SKM-1 treated with dmso at 0.1 percent for 144 hours (cell line): ENCODE data around the gene ALKBH2.
"Not testable (repeated sequence)": the region's sequence is repeated elsewhere in the genome, so short reads cannot be mapped to it uniquely, and the experiment has no call there.

Source experiments
- DNase-seq: peaks from one replicate; lab custom pipeline; 2025; ENCODE audit not compliant: unreplicated experiment; lab: John Stamatoyannopoulos, UW

ALKBH2 gene

DNA sequence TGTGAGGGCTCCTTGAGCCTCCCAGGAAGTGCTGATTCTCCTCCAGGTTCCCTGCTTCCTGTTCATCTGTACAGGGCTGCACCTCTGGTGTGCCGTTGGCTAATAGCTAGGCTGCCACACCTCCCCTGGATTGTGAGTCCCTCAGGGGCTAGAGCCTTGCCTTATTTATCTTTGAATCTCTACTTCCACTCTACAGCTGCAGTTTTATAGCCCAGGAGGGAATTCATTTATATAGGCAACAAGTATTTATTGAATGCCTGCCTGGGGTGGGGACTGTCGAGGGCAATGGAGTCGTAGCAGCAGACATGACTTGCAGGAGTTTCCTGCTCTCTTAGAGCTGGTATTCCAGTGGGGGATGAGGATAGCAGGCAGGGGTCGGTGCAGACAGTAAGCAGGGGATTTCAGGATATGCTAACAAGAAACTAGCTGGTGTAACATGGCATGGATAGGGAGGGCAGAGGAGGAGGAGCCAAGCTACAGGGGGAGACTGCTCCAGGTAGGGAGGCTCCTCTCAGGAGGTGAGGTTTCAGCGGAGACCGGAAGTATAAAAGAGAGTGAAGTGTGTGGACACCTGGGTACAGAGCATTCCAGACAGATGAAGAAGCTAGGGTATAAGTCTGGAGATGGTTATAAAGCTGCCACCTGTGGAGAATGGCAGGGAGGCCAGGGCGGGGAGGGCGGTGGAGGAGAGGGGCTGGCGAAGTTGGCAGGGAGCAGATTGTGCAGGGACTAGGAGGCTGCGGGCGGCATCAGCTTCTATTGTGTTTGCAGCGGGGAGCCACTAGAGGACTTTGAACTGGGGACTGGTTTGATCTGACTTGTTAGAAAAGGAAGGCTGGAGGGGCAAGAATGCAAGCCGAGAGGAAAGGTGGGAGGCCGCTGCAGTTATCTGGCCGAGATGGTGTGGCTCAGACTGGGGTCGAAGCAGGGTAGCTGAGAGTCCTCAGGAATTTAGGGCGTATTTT is 23.7 kb downstream of the ALKBH2 start:
- no peak for DNase-seq

GRCh38 chr12:109065853-109066193 is 27.4 kb downstream of the ALKBH2 start:
- DNase-seq, result no peak

GRCh38 chr12:109065154-109065852 is 28.0 kb downstream of the ALKBH2 start:
- no peak for DNase-seq

DNA sequence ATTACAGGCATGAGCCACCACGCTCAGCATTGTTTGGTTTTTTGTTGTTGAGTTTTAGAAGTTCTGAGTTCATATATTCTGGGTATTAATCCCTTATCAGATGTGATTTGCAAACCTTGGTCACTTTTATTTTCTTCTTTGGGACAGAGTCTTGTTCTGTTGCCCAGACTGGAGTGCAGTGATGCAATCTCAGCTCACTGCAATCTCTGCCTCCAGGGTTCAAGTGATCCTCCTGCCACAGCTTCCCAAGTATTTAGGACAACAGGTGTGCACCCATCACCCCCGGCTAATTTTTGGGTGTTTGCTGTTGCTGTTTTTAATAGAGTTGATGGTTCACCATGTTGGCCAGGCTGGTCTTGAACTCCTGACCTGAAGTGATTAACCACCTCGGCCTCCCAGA is 29.1 kb downstream of the ALKBH2 start:
- DNase-seq, result no peak

GRCh38 chr12:109058773-109059172 is 34.5 kb downstream of the ALKBH2 start:
- no peak for DNase-seq

DNA sequence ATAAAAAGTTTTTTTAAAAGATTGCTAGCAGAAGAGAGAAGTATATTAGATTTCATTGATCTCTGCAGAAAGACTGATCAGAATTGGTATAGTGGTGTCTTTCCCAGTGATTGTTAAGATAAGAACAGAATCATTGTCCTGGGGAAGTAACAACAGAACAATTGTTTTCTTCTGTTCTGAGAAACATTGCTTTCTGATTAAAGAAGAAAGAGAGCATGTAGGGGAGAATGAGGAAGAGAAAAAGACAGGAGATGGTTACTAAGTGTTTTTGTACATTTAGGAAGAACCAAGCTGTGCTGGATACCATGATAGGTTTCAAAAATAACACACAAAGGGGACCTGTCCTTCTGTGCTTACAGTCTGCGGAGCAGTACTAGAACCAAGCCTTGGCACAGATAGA is 35.9 kb downstream of the ALKBH2 start:
- DNase-seq, result no peak

- no peak for DNase-seq
These were observed 36.4 kb downstream of the ALKBH2 start for GRCh38 chr12:109056891-109057290.

DNA sequence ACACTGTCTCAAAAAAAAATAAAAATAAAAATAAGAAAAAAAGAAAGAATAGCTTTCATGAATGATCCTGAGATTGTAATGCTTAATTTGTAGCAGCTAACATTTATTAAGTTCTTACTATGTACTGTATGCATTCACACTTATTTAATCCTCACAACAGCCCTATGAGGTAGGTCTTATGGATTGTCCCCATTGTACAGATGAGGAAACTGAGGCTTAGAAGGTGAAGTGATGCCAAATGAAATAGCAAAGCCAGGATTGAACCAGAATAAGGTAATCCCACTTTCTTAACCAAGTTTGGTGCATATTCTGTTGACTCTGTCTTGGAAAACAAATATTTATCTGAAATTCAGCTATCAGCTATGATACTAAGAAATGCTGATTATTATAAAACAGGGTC is 38.8 kb downstream of the ALKBH2 start:
- no peak for DNase-seq

DNA sequence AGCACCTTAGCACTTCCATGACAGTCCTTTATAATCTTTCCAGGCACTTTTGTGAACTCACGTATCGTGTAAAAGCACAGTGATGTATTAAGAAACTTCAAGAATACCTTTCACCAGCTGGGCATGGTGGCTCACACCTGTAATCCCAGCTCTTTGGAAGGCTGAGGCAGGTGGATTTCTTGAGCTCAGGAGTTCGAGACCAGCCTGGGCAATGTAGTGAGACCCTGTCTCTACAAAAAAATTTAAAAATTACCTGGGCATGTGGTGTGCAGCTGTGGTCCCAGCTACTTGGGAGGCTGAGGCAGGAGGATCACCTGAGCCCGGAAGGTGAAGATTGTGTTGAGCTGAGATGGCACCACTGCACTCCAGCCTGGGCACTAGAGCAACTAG is 39.2 kb downstream of the ALKBH2 start:
- not testable (repeated sequence) for DNase-seq

DNA sequence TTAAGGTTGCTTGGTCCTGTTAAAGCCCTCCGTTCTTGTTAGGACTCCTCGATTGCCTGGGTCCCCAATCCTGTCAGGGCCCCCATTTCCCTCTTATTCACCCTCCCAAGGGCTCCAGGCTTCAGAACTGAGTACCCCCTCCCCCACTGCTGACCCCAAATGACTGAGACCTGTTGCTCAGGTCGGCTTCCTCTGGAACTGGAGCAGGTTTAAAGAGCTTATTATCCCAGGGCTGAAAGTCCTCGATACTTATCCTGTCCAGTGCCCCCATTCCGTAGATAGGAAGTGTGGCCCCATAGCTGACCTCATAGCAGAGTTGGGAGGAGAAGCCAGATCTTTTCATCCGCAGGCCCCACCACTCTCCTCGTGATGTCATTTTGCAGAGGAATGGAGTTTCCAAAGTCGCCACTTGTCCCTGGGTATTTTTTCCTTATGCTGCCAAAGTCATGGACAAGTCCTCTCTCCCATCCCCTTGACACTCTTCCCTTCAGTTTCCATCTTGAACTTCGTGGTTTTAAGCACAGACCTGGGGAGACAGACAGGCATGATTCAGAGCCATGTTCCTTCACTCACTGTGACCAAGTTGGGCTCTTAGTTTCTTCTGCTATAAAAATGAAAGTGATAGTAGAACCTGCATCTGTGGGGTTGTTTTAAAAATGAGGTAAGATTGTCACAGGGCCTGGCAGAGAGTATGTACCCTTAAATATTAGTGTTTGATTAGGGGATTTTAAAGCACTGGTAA is 39.7 kb downstream of the ALKBH2 start:
- DNase-seq, result no peak

DNA sequence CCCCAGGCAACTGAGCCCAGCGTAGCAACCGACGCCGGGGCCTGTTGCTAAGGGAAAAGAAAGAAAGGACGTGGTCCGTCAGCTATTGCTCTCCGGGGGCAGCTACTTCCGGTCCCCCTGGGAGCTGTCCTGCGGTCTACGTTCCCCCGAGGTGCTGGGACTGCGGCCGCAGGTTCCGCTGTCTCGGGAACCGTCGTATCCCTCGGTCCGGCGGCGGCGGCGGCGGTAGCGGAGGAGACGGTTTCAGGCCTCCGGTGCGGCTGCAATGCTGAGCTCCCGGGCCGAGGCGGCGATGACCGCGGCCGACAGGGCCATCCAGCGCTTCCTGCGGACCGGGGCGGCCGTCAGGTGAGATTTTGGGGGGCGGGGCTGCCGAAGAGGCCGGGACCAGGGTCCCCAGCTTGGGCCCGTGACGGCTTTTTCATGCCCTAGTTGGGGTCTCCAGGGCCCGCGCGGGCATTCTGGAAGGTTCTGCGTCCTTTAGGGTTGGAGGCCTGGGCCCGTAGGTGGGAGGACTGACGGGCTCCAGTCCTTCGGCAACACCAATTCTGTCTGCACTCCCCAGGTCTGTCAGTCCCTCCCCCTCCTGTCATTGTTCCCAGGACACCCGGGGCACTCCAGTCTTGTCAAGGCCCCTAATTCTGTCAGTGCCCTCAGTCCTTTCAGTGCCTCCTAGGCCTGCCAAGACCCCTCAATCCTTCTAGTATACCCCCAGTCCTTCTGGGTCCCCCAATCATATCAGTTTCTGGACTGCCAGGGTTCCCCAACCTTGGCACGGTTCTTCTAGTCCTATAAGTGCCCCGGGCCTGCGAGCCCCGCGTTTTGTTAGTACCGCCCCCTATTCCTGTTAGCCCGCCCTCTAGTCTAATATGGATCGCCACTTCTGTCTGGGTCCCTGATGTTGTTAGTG is 40.6 kb downstream of the ALKBH2 start, which contains the start of gene USP30:
Gene USP30, plus strand, starts transcription at position 163 of the 910 bp plus-strand sequence. Its CDS starts 103 bp downstream, at position 266.
- DNase-seq, result peak; percentile 7

GRCh38 chr12:109052097-109052413 is 41.2 kb downstream of the ALKBH2 start:
- DNase-seq, result no peak

GRCh38 chr12:109049794-109050193 is 43.5 kb downstream of the ALKBH2 start:
- not testable (repeated sequence) for DNase-seq

- not testable (repeated sequence) for DNase-seq
These were observed 44.6 kb downstream of the ALKBH2 start for GRCh38 chr12:109048706-109049105.

DNA sequence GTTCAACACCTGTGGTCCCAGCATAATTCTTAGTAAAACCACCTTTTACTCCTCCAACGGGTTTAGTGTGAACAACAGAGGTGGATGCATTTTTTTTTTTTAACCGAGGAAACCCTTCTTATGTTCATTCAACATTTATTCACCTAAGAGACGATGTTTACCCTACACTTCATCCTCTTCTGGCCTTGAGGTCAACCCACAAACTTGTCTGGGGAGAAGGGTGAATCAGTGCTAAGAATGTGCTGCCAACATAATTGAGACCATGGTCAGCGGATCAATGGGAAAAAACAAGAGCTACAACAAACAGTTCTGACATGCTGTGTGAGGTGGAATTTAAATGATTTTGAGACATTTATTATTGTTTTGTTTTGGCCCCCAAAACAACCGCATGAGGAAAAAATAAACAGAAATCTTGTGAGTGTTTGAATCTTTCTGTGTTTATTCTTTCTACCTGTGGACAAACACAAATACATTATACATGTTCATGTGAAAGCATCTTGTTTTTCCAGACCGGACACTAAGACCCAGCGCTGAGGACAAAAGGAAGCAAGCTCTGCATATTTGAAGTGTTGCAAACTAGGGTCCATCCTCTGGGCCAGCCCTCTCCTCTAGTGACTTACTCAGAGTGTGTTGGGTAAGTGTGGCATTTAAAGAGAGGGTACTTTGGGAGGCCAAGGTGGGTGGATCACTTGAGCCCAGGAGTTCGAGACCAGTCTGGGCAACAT is 46.0 kb downstream of the ALKBH2 start:
- DNase-seq, result no peak

DNA sequence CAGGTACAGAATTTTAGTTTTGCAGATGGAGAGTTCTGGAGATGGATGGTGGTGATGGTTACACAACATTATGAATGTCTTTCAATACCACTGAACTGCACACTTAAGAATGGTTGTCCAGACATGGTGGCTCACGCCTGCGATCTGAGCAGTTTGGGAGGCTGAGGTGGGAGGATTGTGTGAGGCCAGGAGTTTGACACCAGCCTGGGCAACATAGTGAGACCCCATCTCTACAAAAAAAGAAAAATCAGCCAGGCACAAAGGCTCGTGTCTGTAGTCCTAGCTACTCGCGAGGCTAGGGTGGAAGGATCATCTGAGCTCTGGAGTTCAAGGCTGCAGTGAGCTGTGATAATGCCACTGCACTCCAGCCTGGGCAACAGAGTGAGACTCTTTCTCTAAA is 49.0 kb downstream of the ALKBH2 start:
- DNase-seq, result no peak
